Stimulated activated CD8-positive, alpha-beta memory T cell treated with anti-CD3 and anti-CD28 coated beads, Interleukin-4, amount 100 ng/mL, for 4 hours (primary cell): ENCODE results near the gene DSCAML1.

Source experiments
- DNase-seq, 2 donors: peaks; one replicate each; pipeline ENCODE4 v3.0.0-alpha.2; 2020; ENCODE audit warnings: low read depth in 2 of 2, low spot score in 1 of 2

Gene DSCAML1

DNA sequence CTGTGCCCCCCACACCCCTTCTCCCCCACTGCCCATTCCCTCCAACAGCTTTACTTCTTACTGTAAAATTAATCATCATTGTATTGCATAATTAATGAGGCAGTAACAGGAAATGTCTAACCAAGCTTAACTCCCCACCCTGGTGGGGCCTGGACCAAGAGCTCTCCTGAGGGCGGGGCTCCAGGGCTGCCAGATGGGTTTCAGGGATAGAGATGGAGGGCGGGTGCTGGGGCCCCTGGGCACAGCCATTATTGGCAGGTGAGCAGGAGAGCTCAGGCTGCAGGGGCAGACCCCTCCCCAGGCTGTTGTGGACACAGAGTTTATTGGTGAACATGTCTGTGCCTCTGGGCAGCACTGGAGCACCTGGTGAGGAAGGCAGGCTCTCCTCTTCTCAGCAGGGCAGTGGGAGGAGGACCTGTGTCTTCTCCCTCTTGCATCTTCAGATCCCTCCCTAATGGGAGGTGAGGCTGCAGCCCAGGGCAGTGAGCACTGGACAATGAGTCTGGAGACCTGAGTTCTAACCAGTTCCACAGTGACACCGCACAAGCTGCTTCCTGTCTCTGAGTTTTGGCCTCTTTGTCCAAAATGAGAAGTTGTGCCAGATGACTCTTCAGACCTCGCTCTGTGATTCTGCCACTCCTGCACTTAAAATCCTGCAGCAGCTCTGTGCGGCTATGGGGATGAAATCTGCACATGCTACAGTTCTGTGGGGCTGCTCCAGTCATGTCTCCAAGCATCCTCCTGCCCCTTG lies 236.1 kb downstream of the DSCAML1 start:
- DNase-seq: no peak

GRCh38 chr11:117559698-117560097 lies 237.3 kb downstream of the DSCAML1 start:
- DNase-seq: no peak

GRCh38 chr11:117557361-117557760 lies 239.7 kb downstream of the DSCAML1 start:
- no peak for DNase-seq

- no peak for DNase-seq
These were observed 242.2 kb downstream of the DSCAML1 start for GRCh38 chr11:117554601-117555333.

GRCh38 chr11:117552626-117553025 lies 244.4 kb downstream of the DSCAML1 start:
- DNase-seq: no peak

DNA sequence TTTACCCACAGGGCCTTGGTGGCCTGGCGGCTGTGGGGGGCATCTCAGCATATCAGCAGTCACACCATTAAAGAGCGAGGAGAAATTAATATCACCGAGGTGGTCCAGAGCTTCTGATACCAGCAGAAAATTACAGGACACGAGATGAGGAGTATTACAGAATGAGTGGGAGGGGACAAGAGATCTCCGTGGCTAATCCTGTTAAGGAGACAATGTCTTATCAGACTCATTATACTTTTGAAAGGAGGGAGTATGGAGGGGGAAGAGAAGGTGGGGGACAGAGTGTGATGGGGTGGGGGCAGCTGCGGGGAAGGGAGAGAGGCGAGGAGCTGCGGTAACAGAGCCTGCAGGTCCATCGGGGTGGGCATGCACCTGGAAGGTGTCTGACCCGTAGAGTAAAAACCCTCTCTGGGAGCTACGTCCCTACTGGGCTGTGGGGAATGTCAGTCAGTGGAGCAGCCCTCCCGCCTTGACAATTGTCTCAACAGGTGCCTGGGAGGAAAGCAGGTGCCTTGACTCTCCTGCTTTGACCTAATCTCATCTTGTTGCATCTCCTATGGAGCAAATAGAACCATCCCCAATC lies 245.2 kb downstream of the DSCAML1 start:
- DNase-seq: no peak

GRCh38 chr11:117550466-117550865 lies 246.6 kb downstream of the DSCAML1 start:
- no peak for DNase-seq

- DNase-seq: no peak
These were observed 247.6 kb downstream of the DSCAML1 start for GRCh38 chr11:117549417-117549816.

- no peak for DNase-seq
These were observed 248.1 kb downstream of the DSCAML1 start for GRCh38 chr11:117548876-117549275.

DNA sequence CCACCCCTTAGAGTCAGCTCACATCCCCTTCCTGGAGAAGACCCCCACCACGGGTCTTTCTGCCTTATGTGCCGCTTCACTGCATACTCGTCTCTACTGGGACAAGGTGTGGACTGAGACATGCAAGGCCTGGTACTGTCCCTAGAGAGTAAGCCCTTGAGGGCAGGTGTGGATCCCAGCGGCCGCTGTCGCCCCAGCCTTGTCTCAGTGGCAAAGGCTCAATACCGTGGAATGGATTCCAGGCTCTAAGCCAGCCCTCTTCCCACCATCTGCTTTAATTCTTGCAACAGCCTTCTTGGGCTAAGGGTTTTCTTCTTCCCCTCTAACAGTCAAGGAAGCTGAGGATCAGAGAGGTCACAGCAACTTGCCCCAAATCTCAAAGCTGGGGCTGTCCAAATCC lies 249.1 kb downstream of the DSCAML1 start:
- DNase-seq: no peak

DNA sequence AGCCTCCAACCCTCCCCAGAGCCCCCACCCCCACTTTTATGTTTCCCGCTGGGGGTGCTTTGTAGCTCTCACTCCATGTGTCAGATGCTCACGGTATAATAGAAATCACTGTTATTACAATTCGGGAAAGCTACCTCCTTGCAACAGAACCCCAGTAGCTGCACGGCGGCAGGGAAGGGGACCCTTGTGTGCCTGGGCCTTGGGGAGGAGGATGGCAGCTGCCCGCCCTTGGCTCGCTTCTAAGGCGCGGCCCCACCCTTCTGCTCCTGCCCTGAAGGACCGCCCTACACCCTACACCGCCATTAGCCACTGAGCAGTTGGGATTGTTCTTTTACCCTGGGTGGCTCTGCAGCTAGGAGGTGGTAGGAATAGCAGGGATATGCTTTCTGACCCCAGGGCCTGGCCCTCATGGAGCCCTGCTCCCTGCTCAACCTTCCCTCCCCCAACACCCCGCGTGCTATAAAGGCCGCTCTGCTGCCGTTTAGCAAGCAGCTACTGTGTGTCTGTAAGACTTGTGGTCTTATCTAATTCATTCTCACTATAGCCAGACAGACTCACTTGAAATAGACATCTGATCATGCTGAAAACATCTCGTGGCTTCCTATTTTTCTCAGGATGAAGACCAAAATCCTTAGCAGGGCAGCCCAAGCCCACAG lies 249.7 kb downstream of the DSCAML1 start:
- no peak for DNase-seq

DNA sequence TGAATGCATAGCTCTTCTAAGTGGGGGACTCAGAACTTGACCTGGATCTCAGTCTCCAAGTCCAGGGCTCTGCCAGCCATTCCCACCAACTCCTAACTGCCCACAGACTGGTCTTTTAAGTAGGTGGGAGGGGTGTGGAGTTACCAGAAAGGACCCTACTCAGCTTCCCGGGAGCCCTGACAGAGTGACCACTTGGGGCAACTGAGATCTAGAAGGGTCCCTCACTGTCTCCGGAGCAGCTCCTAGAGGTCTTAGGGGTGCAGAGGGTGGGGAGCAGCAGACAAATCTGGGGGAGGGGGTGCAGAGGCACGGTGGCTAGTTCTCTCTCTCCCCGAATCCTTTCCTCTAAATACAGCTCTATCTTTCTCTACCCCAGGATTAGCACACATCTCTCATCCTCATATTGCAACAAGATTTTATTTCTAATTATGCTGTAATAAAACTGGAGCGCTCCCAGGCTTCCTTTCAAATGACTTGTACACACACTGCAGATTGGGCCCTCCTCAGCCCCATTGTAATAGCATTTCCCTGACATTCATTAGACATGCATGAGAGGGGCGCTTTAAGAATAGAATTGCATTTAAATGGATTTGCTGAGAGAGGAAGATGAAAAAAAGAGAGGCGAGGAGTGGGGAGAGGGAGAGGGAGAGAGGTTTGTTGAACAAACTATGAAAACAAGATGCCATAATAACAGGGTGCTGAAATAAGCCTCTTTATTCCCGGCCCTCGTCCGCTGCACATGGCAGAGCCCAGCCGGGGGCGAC lies 250.4 kb downstream of the DSCAML1 start:
- DNase-seq: no peak

- DNase-seq: no peak
These were observed 251.3 kb downstream of the DSCAML1 start for GRCh38 chr11:117545706-117546105.

GRCh38 chr11:117544130-117544800 lies 252.8 kb downstream of the DSCAML1 start:
- no peak for DNase-seq

- no peak for DNase-seq
These were observed 255.8 kb downstream of the DSCAML1 start for GRCh38 chr11:117541211-117541610.

GRCh38 chr11:117538263-117539135 lies 258.5 kb downstream of the DSCAML1 start:
- DNase-seq: no peak

- no peak for DNase-seq
These were observed 261.1 kb downstream of the DSCAML1 start for GRCh38 chr11:117535850-117536411.

DNA sequence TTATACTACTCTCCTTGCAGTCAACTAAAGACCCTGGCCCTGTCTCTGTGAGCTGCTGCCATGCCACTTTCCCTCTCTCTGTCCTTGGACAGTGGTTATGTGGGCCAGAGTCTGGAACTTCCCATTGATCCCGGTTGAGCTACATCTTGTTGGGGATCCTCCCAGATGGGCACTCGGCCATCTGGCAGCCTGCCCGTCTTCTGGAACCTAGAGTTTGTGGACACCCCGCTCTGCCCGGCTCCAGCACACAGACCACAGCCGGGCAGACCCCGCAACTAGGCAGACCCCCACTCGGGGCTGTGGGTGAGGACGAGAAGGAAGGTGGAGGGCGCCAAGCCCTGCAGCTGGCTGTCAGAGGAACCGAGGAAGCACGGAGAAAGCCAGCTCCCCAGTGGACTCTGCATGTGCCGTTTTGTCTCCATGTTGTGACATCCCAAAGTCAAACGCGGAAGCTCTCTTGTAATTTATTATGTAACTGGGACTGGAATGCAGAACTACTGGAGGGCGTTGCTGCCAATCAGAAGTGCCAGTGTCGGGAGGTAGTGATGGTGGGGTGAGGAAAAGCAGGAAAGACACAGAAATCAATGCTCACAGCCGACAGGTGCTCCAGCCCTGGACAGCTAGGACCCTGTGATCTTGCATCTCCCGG lies 261.7 kb downstream of the DSCAML1 start:
- no peak for DNase-seq

DNA sequence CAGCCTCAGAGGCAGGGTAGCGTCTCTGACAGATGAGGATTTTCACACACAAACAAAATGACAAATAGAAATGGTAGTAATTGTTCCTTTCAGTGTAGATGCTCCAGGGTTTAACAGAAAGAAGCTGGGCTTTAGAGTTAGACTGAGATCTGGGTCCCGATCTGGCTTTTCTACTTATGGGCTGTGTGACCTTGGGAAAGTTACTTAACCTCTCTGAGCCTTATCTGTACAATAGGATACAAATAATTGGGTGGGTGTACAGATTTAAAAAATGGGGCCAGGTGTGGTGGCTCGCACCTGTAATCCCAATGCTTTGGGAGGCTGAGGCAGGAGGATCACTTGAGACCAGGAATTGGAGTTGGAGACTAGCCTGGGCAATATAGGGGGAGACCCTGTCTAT lies 264.4 kb downstream of the DSCAML1 start:
- DNase-seq: no peak
